Duodenal mucosa (tissue), 2 donors: ENCODE data around the gene ELOVL6.

ENCODE experiments used
- H3K27ac ChIP-seq: one replicate; pipeline ENCODE4 v1.7.0; 2013; ENCODE audit warnings: low read depth, low read length
- H3K27me3 ChIP-seq, 2 donors: one replicate each; pipeline ENCODE4 v1.7.0; 2013; ENCODE audit warnings: low read length in 2 of 2, control low read depth in 1 of 2; ENCODE audit not compliant: insufficient read depth in 2 of 2, control insufficient read depth in 1 of 2
- H3K36me3 ChIP-seq, 2 donors: one replicate each; pipeline ENCODE4 v1.7.0; 2013; ENCODE audit warnings: low read length in 2 of 2, control low read depth in 1 of 2; ENCODE audit not compliant: insufficient read depth in 2 of 2, control insufficient read depth in 1 of 2
- H3K4me1 ChIP-seq, 2 donors: one replicate each; pipeline ENCODE4 v1.7.0; 2013; ENCODE audit warnings: low read length in 2 of 2, control low read depth in 1 of 2; ENCODE audit not compliant: insufficient read depth in 2 of 2, control insufficient read depth in 1 of 2
- H3K4me3 ChIP-seq, 2 donors: one replicate each; pipeline ENCODE4 v1.7.0; 2013; ENCODE audit warnings: low read length in 2 of 2, low read depth in 1 of 2
- H3K9ac ChIP-seq, 2 donors: one replicate each; pipeline ENCODE4 v1.7.0; 2013; ENCODE audit warnings: low read length in 2 of 2, low read depth in 1 of 2
- H3K9me3 ChIP-seq, 2 donors: one replicate each; pipeline ENCODE4 v1.7.0; 2013; ENCODE audit warnings: low read length in 2 of 2, control low read depth in 1 of 2; ENCODE audit not compliant: control insufficient read depth in 1 of 2

ELOVL6 gene

GRCh38 chr4:110007217-110007616 lies 191.2 kb downstream of the ELOVL6 start:
- H3K4me1 ChIP-seq = peaks cover 6 to 12% of the 10 kb centered on the region in 2 donors
- no peaks in the 10 kb centered on the region for H3K27me3 ChIP-seq
- no peaks in the 10 kb centered on the region for H3K36me3 ChIP-seq
- no peak overlapping the region for H3K4me3 ChIP-seq
- no peaks in the 10 kb centered on the region for H3K9me3 ChIP-seq
- H3K27ac ChIP-seq = no peak overlapping the region
- no peak overlapping the region for H3K9ac ChIP-seq

DNA sequence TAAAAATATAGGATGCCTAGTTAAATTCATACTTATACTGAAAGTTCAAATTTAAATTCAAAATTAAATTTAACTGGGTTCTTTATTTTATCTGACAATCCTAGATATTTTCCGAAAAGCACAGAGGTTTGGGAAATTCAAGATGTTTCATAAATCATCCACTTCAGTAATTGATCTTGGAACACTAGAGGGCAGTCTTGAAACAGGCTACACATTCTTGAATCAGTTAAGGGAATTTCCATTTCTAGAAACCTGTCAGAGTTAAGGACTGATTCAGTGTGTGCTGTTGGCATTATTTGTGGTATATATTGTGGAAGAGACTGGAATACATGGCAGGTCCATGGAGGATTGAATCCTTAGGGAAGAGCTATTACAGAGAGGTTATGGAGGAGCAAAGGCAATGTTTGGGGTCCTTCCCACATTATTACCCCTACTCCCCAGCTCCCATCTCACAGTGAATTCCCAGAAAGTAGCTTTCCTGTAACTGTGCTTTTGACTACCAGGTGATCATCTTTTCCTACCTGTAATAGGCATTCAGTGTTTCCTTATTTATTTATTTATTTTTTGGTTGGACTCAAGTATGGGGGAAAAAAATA lies 192.9 kb downstream of the ELOVL6 start:
- Histone ChIP-seq H3K9me3 (no peaks in the 10 kb centered on the region), H3K4me1 (peaks cover 6 to 12% of the 10 kb centered on the region in 2 donors), H3K9ac (no peak overlapping the region), H3K27ac (no peak overlapping the region), H3K36me3 (no peaks in the 10 kb centered on the region), H3K4me3 (no peak overlapping the region), H3K27me3 (no peaks in the 10 kb centered on the region)

DNA sequence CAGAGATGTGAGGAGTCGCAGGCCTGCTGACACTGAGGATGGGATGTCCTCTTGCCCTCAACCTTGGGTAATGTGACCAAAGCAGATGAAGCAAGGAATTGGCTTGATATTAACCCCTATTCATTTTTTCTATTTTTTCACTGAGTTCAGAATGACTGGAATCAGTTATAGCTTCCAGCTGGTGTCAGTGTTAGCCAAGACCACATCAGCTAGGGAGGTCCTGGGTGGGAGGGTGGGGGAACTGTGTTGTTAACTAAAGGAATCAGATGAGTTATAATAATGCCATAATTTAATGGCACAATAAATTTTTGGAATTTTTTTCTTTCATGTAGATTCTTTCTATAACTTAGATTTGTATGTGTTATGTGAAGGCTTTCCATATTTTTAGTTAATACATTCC lies 193.9 kb downstream of the ELOVL6 start:
- Histone ChIP-seq H3K9ac (no peak overlapping the region), H3K27me3 (peaks cover 0 to 2% of the 10 kb centered on the region in 2 donors), H3K36me3 (no peaks in the 10 kb centered on the region), H3K4me1 (peaks cover 8 to 14% of the 10 kb centered on the region in 2 donors), H3K4me3 (no peak overlapping the region), H3K27ac (no peak overlapping the region), H3K9me3 (no peaks in the 10 kb centered on the region)

GRCh38 chr4:110003401-110004187 lies 194.8 kb downstream of the ELOVL6 start:
- Histone ChIP-seq H3K27me3 (peaks cover 0 to 4% of the 10 kb centered on the region in 2 donors), H3K36me3 (no peaks in the 10 kb centered on the region), H3K9me3 (no peaks in the 10 kb centered on the region), H3K4me1 (peaks cover 10 to 20% of the 10 kb centered on the region in 2 donors), H3K9ac (no peak overlapping the region), H3K4me3 (no peak overlapping the region), H3K27ac (no peak overlapping the region)

DNA sequence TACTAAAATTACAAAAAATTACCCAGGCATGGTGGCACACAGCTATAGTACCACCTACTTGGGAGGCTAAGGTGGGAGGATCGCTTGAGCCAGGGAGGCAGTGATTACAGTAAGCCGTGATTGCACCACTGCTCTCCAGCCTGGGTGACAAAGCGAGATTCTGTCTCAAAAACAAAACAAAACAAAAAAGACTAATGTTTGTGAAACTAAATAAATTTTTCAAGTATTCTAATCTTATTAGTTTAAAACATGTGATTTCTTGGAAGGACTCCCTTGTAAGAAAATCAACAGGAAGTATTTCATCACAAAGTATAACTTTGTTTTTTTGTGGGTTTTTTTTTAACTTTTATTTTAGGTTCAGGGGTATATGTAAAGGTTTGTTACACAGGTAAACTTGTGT lies 196.1 kb downstream of the ELOVL6 start:
- H3K36me3 ChIP-seq = no peaks in the 10 kb centered on the region
- H3K4me3 ChIP-seq = no peak overlapping the region
- H3K4me1 ChIP-seq = peaks cover 6 to 14% of the 10 kb centered on the region in 2 donors
- peaks cover 0 to 4% of the 10 kb centered on the region in 2 donors for H3K27me3 ChIP-seq
- H3K9ac ChIP-seq = no peak overlapping the region
- no peak overlapping the region for H3K27ac ChIP-seq
- no peaks in the 10 kb centered on the region for H3K9me3 ChIP-seq

DNA sequence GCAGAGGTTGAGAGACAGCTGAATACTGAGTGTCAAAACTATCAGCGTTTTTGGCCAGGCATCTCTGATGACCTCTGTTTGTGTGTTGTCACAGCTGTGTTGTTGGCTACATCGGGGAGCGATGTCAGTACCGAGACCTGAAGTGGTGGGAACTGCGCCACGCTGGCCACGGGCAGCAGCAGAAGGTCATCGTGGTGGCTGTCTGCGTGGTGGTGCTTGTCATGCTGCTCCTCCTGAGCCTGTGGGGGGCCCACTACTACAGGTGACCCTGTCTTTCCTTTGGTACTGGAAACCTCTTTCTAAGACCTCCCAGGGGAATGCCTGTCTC lies 198.9 kb downstream of the ELOVL6 start:
- no peak overlapping the region for H3K27ac ChIP-seq
- H3K36me3 ChIP-seq = no peaks in the 10 kb centered on the region
- H3K9ac ChIP-seq = peak overlapping the region in 1 of 2 donors; percentile 8
- peaks cover 4 to 12% of the 10 kb centered on the region in 2 donors for H3K4me1 ChIP-seq
- no peak overlapping the region for H3K4me3 ChIP-seq
- H3K27me3 ChIP-seq = peaks cover 2 to 4% of the 10 kb centered on the region in 2 donors
- no peaks in the 10 kb centered on the region for H3K9me3 ChIP-seq

- Histone ChIP-seq H3K4me3 (peak overlapping the region in 1 of 2 donors; percentile 14), H3K9me3 (no peaks in the 10 kb centered on the region), H3K36me3 (no peaks in the 10 kb centered on the region), H3K9ac (peak overlapping the region in 1 of 2 donors; percentile 8), H3K27me3 (peaks cover 2 to 4% of the 10 kb centered on the region in 2 donors), H3K27ac (no peak overlapping the region), H3K4me1 (peaks cover 4 to 13% of the 10 kb centered on the region in 2 donors)
Measured at GRCh38 chr4:109998867-109999584, 199.4 kb downstream of the ELOVL6 start.

DNA sequence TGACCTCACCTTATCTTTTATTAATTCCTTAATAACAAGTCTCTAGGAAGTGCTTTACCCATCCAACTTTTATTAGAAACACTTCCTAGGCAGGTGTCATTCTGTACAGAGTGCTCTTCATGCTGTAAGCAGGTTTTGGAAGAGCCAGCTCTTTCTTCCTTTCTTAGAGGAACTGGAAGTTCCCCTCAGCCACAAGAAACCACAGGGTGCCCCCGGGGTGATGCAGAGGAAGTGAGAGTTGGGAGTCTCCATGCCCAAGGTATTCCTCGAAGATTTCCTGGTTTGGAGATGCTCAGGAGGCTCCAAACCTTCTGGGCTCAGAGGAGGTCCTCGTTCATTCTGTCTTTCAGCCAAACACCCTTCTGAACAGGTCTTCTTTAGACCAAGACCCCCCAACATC lies 201.9 kb downstream of the ELOVL6 start:
- Histone ChIP-seq H3K36me3 (no peaks in the 10 kb centered on the region), H3K27me3 (peaks cover 2 to 4% of the 10 kb centered on the region in 2 donors), H3K4me3 (no peak overlapping the region)

More for the DNA sequence above, 201.9 kb downstream of the ELOVL6 start:
- Histone ChIP-seq H3K4me1 (peaks cover 4 to 13% of the 10 kb centered on the region in 2 donors), H3K9me3 (no peaks in the 10 kb centered on the region), H3K27ac (no peak overlapping the region), H3K9ac (no peak overlapping the region)
